Mesendoderm (in vitro differentiated cells): ENCODE data around the gene DIAPH1.

Source experiments
- DNase-seq: peaks from one replicate; pipeline ENCODE4 v3.0.0; 2013
- H2AK5ac ChIP-seq: 2 replicates; pipeline ENCODE4 v1.6.1; 2013; ENCODE audit warnings: low read length, inconsistent platforms
- H2BK120ac ChIP-seq: 2 replicates; pipeline ENCODE4 v1.6.1; 2013; ENCODE audit warnings: low read depth, mild to moderate bottlenecking, low read length, moderate library complexity, mixed read lengths
- H2BK15ac ChIP-seq: replicated peaks from 2 replicates; pipeline ENCODE4 v1.6.1; 2013; ENCODE audit warnings: low read depth, mild to moderate bottlenecking, moderate library complexity
- H2BK5ac ChIP-seq: 2 replicates; pipeline ENCODE4 v1.6.1; 2013; ENCODE audit warnings: low read length, inconsistent platforms
- H3K18ac ChIP-seq: 2 replicates; pipeline ENCODE4 v1.6.1; 2013; ENCODE audit warnings: mild to moderate bottlenecking, low read length, mixed read lengths
- H3K23ac ChIP-seq: one replicate; pipeline ENCODE4 v1.6.1; 2013; ENCODE audit warnings: low read length
- H3K27ac ChIP-seq: 2 replicates; pipeline ENCODE4 v1.5.1; 2013; ENCODE audit warnings: low read depth, mild to moderate bottlenecking, inconsistent platforms, low read length, moderate library complexity
- H3K27me3 ChIP-seq: 2 replicates; pipeline ENCODE4 v1.6.1; 2013; ENCODE audit warnings: low read length, control low read depth, mild to moderate bottlenecking, inconsistent platforms; ENCODE audit not compliant: insufficient read depth, poor library complexity
- H3K36me3 ChIP-seq: 2 replicates; pipeline ENCODE4 v1.6.1; 2013; ENCODE audit warnings: low read length, inconsistent platforms; ENCODE audit not compliant: control insufficient read depth, insufficient read depth
- H3K4ac ChIP-seq: one replicate; pipeline ENCODE4 v1.6.1; 2013; ENCODE audit warnings: low read depth, mild to moderate bottlenecking, low read length, moderate library complexity
- H3K4me1 ChIP-seq: 2 replicates; pipeline ENCODE4 v1.6.1; 2013; ENCODE audit warnings: low read depth, low read length, inconsistent platforms; ENCODE audit not compliant: control insufficient read depth
- H3K4me2 ChIP-seq: 2 replicates; pipeline ENCODE4 v1.6.1; 2013; ENCODE audit warnings: low read length
- H3K4me3 ChIP-seq: 2 replicates; pipeline ENCODE4 v1.5.1; 2013; ENCODE audit warnings: mild to moderate bottlenecking, low read length
- H3K56ac ChIP-seq: one replicate; pipeline ENCODE4 v1.6.1; 2013; ENCODE audit warnings: low read length
- H3K79me1 ChIP-seq: 2 replicates; pipeline ENCODE4 v1.6.1; 2013; ENCODE audit warnings: low read length, inconsistent platforms
- H3K79me2 ChIP-seq: 2 replicates; pipeline ENCODE4 v1.6.1; 2013; ENCODE audit warnings: mild to moderate bottlenecking, low read length; ENCODE audit not compliant: control insufficient read depth, insufficient read depth
- H3K9ac ChIP-seq: 2 replicates; pipeline ENCODE4 v1.6.1; 2013; ENCODE audit warnings: low read length, inconsistent platforms
- H4K5ac ChIP-seq: one replicate; pipeline ENCODE4 v1.6.1; 2013; ENCODE audit warnings: low read length
- H4K8ac ChIP-seq: one replicate; pipeline ENCODE4 v1.6.1; 2013; ENCODE audit warnings: low read depth, mild to moderate bottlenecking, control low read depth, low read length, moderate library complexity
- WGBS: extraction: QIAGEN DNeasy Blood & Tissue Kit; methylation state at CpG from one replicate; pipeline ENCODE4 v1.1.7; 2013; ENCODE audit warnings: low lambda C conversion rate, missing lambda C conversion rate; ENCODE audit not compliant: insufficient coverage; ENCODE audit errors: extremely low coverage; 5-methylcytosine and 5-hydroxymethylcytosine counted together

The DIAPH1 gene

DNA sequence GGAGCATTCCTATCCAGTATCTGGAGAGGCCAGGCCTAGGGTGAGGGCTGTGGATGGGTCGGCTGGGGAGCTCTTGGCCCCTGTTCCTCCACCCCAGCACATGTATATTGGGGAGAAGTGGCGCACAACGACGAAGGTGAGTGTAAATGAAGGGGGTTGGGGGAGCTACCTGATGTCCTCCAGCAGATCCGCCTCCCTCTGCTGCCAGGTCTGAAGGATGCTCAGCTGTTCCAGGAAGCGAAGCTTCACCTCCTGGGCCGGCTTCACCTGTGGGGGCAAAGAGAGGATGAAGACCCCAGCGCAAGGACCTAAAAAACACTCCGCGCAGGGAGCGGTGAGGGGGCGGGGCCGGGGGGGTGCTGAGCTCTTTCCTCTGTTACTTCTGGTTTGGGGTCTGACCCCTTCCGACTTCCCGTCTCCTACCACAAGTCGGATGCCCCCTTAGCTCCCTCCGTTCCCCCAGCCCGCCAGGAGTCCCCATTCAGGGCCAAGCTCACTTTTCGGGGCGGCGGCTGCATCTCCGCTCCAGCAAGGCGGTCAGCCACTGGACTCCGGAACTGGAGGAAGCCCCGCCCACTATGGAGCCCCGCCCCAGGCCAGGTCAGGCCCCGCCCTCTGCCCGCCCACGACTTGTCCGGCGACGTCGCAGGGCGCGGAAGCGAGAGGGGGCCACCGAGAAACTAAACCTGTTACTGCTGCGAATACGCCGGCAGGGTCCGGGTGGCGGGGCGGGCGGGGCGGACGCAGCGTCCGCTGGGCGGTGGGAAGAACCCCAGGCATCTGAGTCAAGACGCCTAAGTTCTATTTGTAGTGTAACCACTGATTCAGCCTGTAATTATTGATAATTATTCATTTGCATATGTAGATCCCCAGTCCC is 32.3 kb upstream of the DIAPH1 start, which contains the start of gene FCHSD1:
Gene FCHSD1 (minus strand): TSS at position 568 of the 877 bp plus-strand sequence. CDS start 50 bp downstream, at position 518.
- no peak within 1 kb of the TSS for H4K8ac ChIP-seq
- no peak within 1 kb of the TSS for H2BK5ac ChIP-seq
- H2BK120ac ChIP-seq, result no peak within 1 kb of the TSS
- no peaks in the 10 kb centered on the region for H3K79me1 ChIP-seq
- no peaks in the 10 kb centered on the region for H3K79me2 ChIP-seq
- H3K4me2 ChIP-seq, result peak within 1 kb of the TSS; percentile 74
- H3K23ac ChIP-seq, result no peak within 1 kb of the TSS
- WGBS, result no CpG with 5 or more reads among the region's 50 CpGs
- peak within 1 kb of the TSS; percentile 86 for H3K56ac ChIP-seq
- H3K27ac ChIP-seq, result no peak within 1 kb of the TSS
- H3K4me1 ChIP-seq, result peaks cover 2% of the 10 kb centered on the region
- DNase-seq, result peak; percentile 89
- H2AK5ac ChIP-seq, result no peak within 1 kb of the TSS
- no peak within 1 kb of the TSS for H2BK15ac ChIP-seq
- H4K5ac ChIP-seq, result no peak within 1 kb of the TSS
- peak within 1 kb of the TSS; percentile 71 for H3K18ac ChIP-seq
- H3K4ac ChIP-seq, result no peak within 1 kb of the TSS
- peak within 1 kb of the TSS; percentile 68 for H3K4me3 ChIP-seq
- no peaks in the 10 kb centered on the region for H3K27me3 ChIP-seq
- peak within 1 kb of the TSS; percentile 71 for H3K9ac ChIP-seq
- H3K36me3 ChIP-seq, result peaks cover 2% of the 10 kb centered on the region

DNA sequence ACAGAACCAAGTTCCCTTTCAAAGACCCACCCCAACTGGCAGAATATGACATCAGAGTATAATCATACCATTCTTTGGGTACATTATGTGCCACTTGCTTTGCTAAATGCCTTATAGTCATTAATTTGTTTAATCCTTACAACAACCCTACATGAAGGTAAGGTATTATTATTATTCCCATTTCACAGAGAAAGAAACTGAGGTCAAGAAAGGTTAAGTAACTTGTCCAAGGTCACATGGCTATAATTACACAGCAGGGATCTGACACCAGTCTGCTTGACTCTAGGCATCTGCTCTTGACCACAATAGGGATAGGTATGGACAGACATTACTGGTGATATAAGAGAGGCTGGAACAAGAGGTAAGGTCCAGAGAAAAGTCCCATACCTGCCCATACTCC is 31.2 kb upstream of the DIAPH1 start:
- DNase-seq, result no peak
- no peak overlapping the region for H3K4me2 ChIP-seq
- peaks cover 2% of the 10 kb centered on the region for H3K4me1 ChIP-seq
- no peak overlapping the region for H2BK120ac ChIP-seq
- H4K5ac ChIP-seq, result no peak overlapping the region
- no peak overlapping the region for H2BK5ac ChIP-seq
- H3K79me1 ChIP-seq, result no peaks in the 10 kb centered on the region
- H3K79me2 ChIP-seq, result no peaks in the 10 kb centered on the region
- no peak overlapping the region for H3K9ac ChIP-seq
- peaks cover 2% of the 10 kb centered on the region for H3K36me3 ChIP-seq
- no peak overlapping the region for H3K27ac ChIP-seq
- H4K8ac ChIP-seq, result no peak overlapping the region
- H3K4me3 ChIP-seq, result no peak overlapping the region
- no peaks in the 10 kb centered on the region for H3K27me3 ChIP-seq
- H2AK5ac ChIP-seq, result no peak overlapping the region
- H3K56ac ChIP-seq, result no peak overlapping the region
- H3K4ac ChIP-seq, result no peak overlapping the region
- H2BK15ac ChIP-seq, result no peak overlapping the region
- no peak overlapping the region for H3K18ac ChIP-seq
- no peak overlapping the region for H3K23ac ChIP-seq

DNA sequence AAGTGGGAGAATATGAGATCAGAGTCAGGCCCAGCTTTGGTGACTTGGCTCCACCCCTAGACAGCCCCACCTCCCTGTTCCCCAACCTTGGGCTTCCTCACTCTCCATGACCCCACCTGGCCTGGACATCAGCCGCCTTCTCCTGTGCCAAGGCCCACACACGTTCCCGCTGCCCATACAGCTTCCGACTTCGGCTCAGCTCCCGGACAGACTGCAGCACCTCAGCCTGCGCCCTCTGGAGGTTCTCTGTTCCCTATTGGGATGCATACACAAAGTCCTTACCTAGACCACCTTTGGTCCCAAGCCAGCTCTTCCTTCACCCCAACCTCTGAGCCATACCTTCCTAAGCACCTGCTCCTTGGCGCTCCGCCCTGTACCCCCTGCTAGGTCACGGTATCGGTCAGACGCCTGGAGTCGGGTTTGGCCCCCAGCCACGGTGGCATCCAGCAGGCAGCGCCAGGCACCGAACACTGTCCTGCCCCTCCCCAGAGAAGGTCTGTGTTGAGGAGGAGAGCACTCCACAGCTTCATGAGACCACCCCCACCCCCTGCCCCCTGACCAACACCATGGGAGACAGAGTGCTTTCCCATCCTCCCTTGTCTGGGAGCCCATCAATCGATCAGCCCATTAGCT is 30.4 kb upstream of the DIAPH1 start:
- no peak overlapping the region for H3K4me3 ChIP-seq
- H3K18ac ChIP-seq, result no peak overlapping the region
- no peak overlapping the region for H2BK15ac ChIP-seq
- H3K79me1 ChIP-seq, result no peaks in the 10 kb centered on the region
- H3K23ac ChIP-seq, result no peak overlapping the region
- H4K8ac ChIP-seq, result no peak overlapping the region
- no peak overlapping the region for H2AK5ac ChIP-seq
- H3K4ac ChIP-seq, result no peak overlapping the region
- no peak overlapping the region for H3K9ac ChIP-seq
- WGBS, result no CpG with 5 or more reads among the region's 17 CpGs
- no peak overlapping the region for H3K27ac ChIP-seq
- H2BK120ac ChIP-seq, result no peak overlapping the region
- no peak overlapping the region for H4K5ac ChIP-seq
- H3K79me2 ChIP-seq, result no peaks in the 10 kb centered on the region
- H3K4me1 ChIP-seq, result peaks cover 2% of the 10 kb centered on the region
- H3K56ac ChIP-seq, result peak overlapping the region; percentile 15
- H2BK5ac ChIP-seq, result no peak overlapping the region
- peaks cover 2% of the 10 kb centered on the region for H3K36me3 ChIP-seq
- no peak overlapping the region for H3K4me2 ChIP-seq
- DNase-seq, result no peak
- H3K27me3 ChIP-seq, result no peaks in the 10 kb centered on the region

DNA sequence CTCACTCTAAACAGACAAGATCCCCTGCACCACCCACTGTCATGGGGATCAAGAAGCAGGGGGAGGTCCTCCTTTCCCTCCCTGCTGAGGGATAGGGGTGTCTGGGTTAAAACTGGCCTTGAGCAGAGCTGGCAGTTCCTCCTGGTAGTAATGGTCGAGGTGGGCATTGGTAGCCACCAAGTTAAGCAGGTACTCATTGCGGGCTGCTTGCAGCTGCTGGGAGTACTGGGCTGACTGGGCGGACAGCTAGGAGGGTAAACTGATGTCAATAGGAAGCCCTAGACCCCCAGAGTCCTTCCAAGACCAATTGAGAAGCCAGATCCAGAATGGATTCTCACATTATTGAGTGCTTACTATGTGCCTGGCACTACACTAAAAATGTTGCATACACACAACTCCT is 29.1 kb upstream of the DIAPH1 start:
- H3K56ac ChIP-seq, result no peak overlapping the region
- H2AK5ac ChIP-seq, result no peak overlapping the region
- no peak for DNase-seq
- no peaks in the 10 kb centered on the region for H3K79me2 ChIP-seq
- H4K5ac ChIP-seq, result no peak overlapping the region
- no peak overlapping the region for H3K4me2 ChIP-seq
- H3K4me3 ChIP-seq, result no peak overlapping the region
- no CpG with 5 or more reads among the region's 3 CpGs for WGBS
- no peak overlapping the region for H4K8ac ChIP-seq
- no peak overlapping the region for H3K23ac ChIP-seq
- no peak overlapping the region for H3K27ac ChIP-seq
- H2BK120ac ChIP-seq, result no peak overlapping the region
- no peak overlapping the region for H2BK5ac ChIP-seq
- no peaks in the 10 kb centered on the region for H3K79me1 ChIP-seq
- H3K18ac ChIP-seq, result no peak overlapping the region
- no peak overlapping the region for H3K4ac ChIP-seq
- no peak overlapping the region for H3K9ac ChIP-seq
- H3K27me3 ChIP-seq, result no peaks in the 10 kb centered on the region
- no peak overlapping the region for H2BK15ac ChIP-seq
- no peaks in the 10 kb centered on the region for H3K36me3 ChIP-seq
- H3K4me1 ChIP-seq, result peaks cover 2% of the 10 kb centered on the region

DNA sequence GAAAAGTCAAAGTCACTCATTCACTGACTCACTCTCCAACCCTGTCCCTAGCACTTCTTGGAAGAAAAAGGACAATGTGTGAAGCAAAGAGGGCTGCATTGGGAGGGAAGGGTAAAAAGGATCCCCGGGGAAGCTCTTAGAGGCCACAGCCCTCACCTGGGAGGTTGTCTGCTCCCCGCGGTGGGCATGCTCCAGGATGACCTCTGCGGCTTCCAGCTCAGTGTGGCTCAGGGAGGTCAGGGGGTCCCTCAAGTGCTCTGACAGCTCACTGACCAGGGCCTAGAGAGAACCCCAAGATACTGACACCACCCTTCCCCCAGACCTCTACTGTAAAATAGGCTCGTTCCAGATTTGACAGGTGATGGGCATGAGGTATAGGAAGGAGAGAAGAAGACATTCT is 28.4 kb upstream of the DIAPH1 start:
- H3K4ac ChIP-seq, result no peak overlapping the region
- WGBS, result no CpG with 5 or more reads among the region's 5 CpGs
- DNase-seq, result no peak

More for the DNA sequence above, 28.4 kb upstream of the DIAPH1 start:
- no peak overlapping the region for H2BK15ac ChIP-seq
- no peak overlapping the region for H3K27ac ChIP-seq
- no peak overlapping the region for H3K18ac ChIP-seq
- H4K5ac ChIP-seq, result no peak overlapping the region
- no peak overlapping the region for H2BK5ac ChIP-seq
- H3K79me2 ChIP-seq, result no peaks in the 10 kb centered on the region
- H3K56ac ChIP-seq, result no peak overlapping the region
- H4K8ac ChIP-seq, result no peak overlapping the region
- H3K36me3 ChIP-seq, result no peaks in the 10 kb centered on the region
- no peak overlapping the region for H3K23ac ChIP-seq
- peaks cover 2% of the 10 kb centered on the region for H3K4me1 ChIP-seq
- H3K27me3 ChIP-seq, result no peaks in the 10 kb centered on the region
- H2AK5ac ChIP-seq, result no peak overlapping the region
- H3K4me2 ChIP-seq, result no peak overlapping the region
- H3K79me1 ChIP-seq, result no peaks in the 10 kb centered on the region
- no peak overlapping the region for H3K9ac ChIP-seq
- H2BK120ac ChIP-seq, result no peak overlapping the region
- H3K4me3 ChIP-seq, result no peak overlapping the region
